KMS-11 (cell line): Measurements from ENCODE around the gene OCLN.

ENCODE experiments used
- H2AFZ ChIP-seq: fragments of 200-600 bp; sonication (generic); 2 replicates; pipeline ENCODE4 v1.6.1; 2016; ENCODE audit warnings: antibody characterized with exemption, mixed run types, low read depth
- H3K27ac ChIP-seq: fragments of 200-600 bp; sonication (generic); 2 replicates; pipeline ENCODE4 v1.6.1; 2016; ENCODE audit warnings: mild to moderate bottlenecking, mixed run types
- H3K27me3 ChIP-seq: fragments of 200-600 bp; sonication (generic); 2 replicates; pipeline ENCODE4 v1.6.1; 2017; ENCODE audit warnings: mild to moderate bottlenecking, low read depth, mixed run types, moderate library complexity; ENCODE audit not compliant: insufficient read depth
- H3K36me3 ChIP-seq: fragments of 200-600 bp; sonication (generic); 2 replicates; pipeline ENCODE4 v1.6.1; 2017; ENCODE audit warnings: mild to moderate bottlenecking, mixed run types; ENCODE audit not compliant: insufficient read depth
- H3K4me1 ChIP-seq: fragments of 200-600 bp; sonication (generic); 2 replicates; pipeline ENCODE4 v1.6.1; 2016; ENCODE audit warnings: mild to moderate bottlenecking, low read depth, mixed run types; ENCODE audit not compliant: poor library complexity, severe bottlenecking
- H3K4me2 ChIP-seq: fragments of 200-600 bp; sonication (generic); 2 replicates; pipeline ENCODE4 v1.7.0; 2016; ENCODE audit warnings: mild to moderate bottlenecking, mixed run types
- H3K4me3 ChIP-seq: fragments of 200-600 bp; sonication (generic); IDR thresholded peaks from 2 replicates; pipeline ENCODE4 v1.6.1; 2017; ENCODE audit warnings: low read depth, low read length, mixed read lengths; ENCODE audit not compliant: insufficient read depth
- H3K79me2 ChIP-seq: fragments of 200-600 bp; sonication (generic); 2 replicates; pipeline ENCODE4 v1.6.1; 2016; ENCODE audit warnings: low read depth, mixed run types; ENCODE audit not compliant: insufficient read depth
- H3K9ac ChIP-seq: fragments of 200-600 bp; sonication (generic); 2 replicates; pipeline ENCODE4 v1.6.1; 2016; ENCODE audit warnings: mild to moderate bottlenecking, mixed run types
- H4K20me1 ChIP-seq: fragments of 200-600 bp; sonication (generic); 2 replicates; pipeline ENCODE4 v1.6.1; 2016; ENCODE audit warnings: mild to moderate bottlenecking, mixed run types; ENCODE audit not compliant: insufficient read depth
- CTCF ChIP-seq: fragments of 200-600 bp; sonication (generic); conservative IDR thresholded peaks from 2 replicates; pipeline ENCODE4 v1.6.1; 2017; ENCODE audit warnings: low read depth, mild to moderate bottlenecking, antibody characterized with exemption, low read length, moderate library complexity, mixed read lengths

Gene OCLN

DNA sequence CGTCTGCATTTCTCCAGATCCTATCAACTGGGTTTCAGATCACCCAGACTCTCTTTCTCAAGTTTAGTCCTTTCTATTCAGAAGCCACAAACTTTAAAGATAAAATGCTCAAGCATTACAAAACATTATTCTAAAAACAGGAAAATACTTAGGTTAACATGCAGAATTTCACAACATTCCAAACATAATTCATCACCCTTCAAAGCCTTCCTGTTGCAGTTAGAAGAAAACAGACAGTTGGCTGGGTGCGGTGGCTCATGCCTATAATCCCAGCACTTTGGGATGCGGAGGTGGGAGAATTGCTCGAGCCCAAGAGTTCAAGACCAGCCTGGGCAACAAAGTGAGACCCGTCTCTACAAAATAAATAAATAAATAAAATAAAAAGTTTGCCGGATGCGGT is 7.7 kb upstream of the OCLN start:
- Histone ChIP-seq H3K4me2 (no peak overlapping the region), H3K4me1 (no peaks in the 10 kb centered on the region)
- TF ChIP-seq CTCF: no peak

GRCh38 chr5:69485471-69485870 is 7.1 kb upstream of the OCLN start:
- no peaks in the 10 kb centered on the region for H4K20me1 ChIP-seq
- H3K27ac ChIP-seq: no peak overlapping the region
- no peak for TF ChIP-seq CTCF
- H3K4me2 ChIP-seq: no peak overlapping the region
- no peaks in the 10 kb centered on the region for H3K36me3 ChIP-seq
- no peak overlapping the region for H3K4me3 ChIP-seq
- H2AFZ ChIP-seq: no peak overlapping the region
- H3K4me1 ChIP-seq: no peaks in the 10 kb centered on the region
- H3K27me3 ChIP-seq: no peaks in the 10 kb centered on the region
- H3K79me2 ChIP-seq: no peaks in the 10 kb centered on the region
- no peak overlapping the region for H3K9ac ChIP-seq

More for the DNA sequence above, 7.7 kb upstream of the OCLN start:
- H3K27me3 ChIP-seq: no peaks in the 10 kb centered on the region
- no peaks in the 10 kb centered on the region for H3K79me2 ChIP-seq
- H3K4me3 ChIP-seq: no peak overlapping the region
- H2AFZ ChIP-seq: no peak overlapping the region
- no peak overlapping the region for H3K9ac ChIP-seq
- no peaks in the 10 kb centered on the region for H3K36me3 ChIP-seq
- no peaks in the 10 kb centered on the region for H4K20me1 ChIP-seq
- H3K27ac ChIP-seq: no peak overlapping the region

- Histone ChIP-seq H3K36me3 (no peaks in the 10 kb centered on the region), H3K79me2 (no peaks in the 10 kb centered on the region), H3K4me1 (no peaks in the 10 kb centered on the region), H3K9ac (no peak overlapping the region), H4K20me1 (no peaks in the 10 kb centered on the region), H3K27ac (no peak overlapping the region), H3K27me3 (no peaks in the 10 kb centered on the region), H2AFZ (no peak overlapping the region), H3K4me2 (no peak overlapping the region), H3K4me3 (no peak overlapping the region)
- TF ChIP-seq CTCF: no peak
Measured at GRCh38 chr5:69489246-69489645, 3.3 kb upstream of the OCLN start.

- no peak overlapping the region for H2AFZ ChIP-seq
- no peaks in the 10 kb centered on the region for H3K27me3 ChIP-seq
- no peaks in the 10 kb centered on the region for H4K20me1 ChIP-seq
- H3K4me3 ChIP-seq: no peak overlapping the region
- no peak overlapping the region for H3K27ac ChIP-seq
- no peak for TF ChIP-seq CTCF
- no peak overlapping the region for H3K9ac ChIP-seq
- no peaks in the 10 kb centered on the region for H3K4me1 ChIP-seq
- no peaks in the 10 kb centered on the region for H3K79me2 ChIP-seq
- no peaks in the 10 kb centered on the region for H3K36me3 ChIP-seq
- no peak overlapping the region for H3K4me2 ChIP-seq
Measured at GRCh38 chr5:69491027-69491426, 1.6 kb upstream of the OCLN start.
